Ovary (tissue), 9 donors: ENCODE measurements around the gene SLC35A2. TPM values are rescaled to one million over a fixed set of nuclear protein-coding genes. Genes with fewer than 3 reads are reported as not detected.
"Not testable (repeated sequence)": the region's sequence is repeated elsewhere in the genome, so short reads cannot be mapped to it uniquely, and the experiment has no call there.

ENCODE experiments used
- DNase-seq, 5 donors: peaks; one replicate each; pipeline ENCODE4 v3.0.0-alpha.2; 2019 to 2020
- H3K27ac ChIP-seq, 2 donors: fragments of 200-600 bp; one replicate each; pipeline versions ENCODE4 v1.5.1 to v1.8.0; 2019 to 2022
- H3K27me3 ChIP-seq: fragments of 200-600 bp; one replicate; pipeline ENCODE4 v1.8.0; 2022
- H3K36me3 ChIP-seq: fragments of 200-600 bp; sonication (generic); one replicate; pipeline ENCODE4 v1.5.1; 2019
- H3K4me1 ChIP-seq: one replicate; pipeline ENCODE4 v1.8.1; 2013; ENCODE audit warnings: mild to moderate bottlenecking, moderate library complexity; ENCODE audit not compliant: insufficient read depth
- H3K4me3 ChIP-seq: fragments of 200-600 bp; sonication (generic); one replicate; pipeline ENCODE4 v1.5.1; 2017
- H3K9me3 ChIP-seq, 2 donors: fragments of 200-600 bp in 1 of 2; sonication (generic) in 1 of 2; one replicate each; pipeline versions ENCODE4 v1.5.1 to v1.8.1; 2013 to 2019; ENCODE audit warnings: mild to moderate bottlenecking in 1 of 2, moderate library complexity in 1 of 2
- CTCF ChIP-seq, 3 donors: fragments of 450-650 bp in 2 of 3; fragments of 200-600 bp in 1 of 3; IDR thresholded peaks; one replicate each; pipeline versions ENCODE4 v1.5.1 to v1.8.0; 2016 to 2022; ENCODE audit warnings: antibody characterized with exemption in 3 of 3, mild to moderate bottlenecking in 1 of 3
- EP300 ChIP-seq: sonication (generic); formaldehyde crosslinking; IDR thresholded peaks from one replicate; pipeline ENCODE4 v1.6.1; 2017; ENCODE audit warnings: antibody characterized with exemption
- POLR2A ChIP-seq: fragments of 450-650 bp; IDR thresholded peaks from one replicate; pipeline ENCODE4 v1.6.1; 2017; ENCODE audit warnings: antibody characterized with exemption, mild to moderate bottlenecking, moderate library complexity
- WGBS, 3 donors: extraction: QIAGEN DNeasy Blood & Tissue Kit in 1 of 3; methylation state at CpG; one replicate each; pipeline versions ENCODE4 v1.1.5 to v1.1.7; 2013 to 2017; 5-methylcytosine and 5-hydroxymethylcytosine counted together
- intact Hi-C, 4 donors: fragments of 100-400 bp; cut with DNase I; formaldehyde crosslinking; loops; one replicate each; pipeline versions ENCODE4 v1.11.0 to v1.15.1; 2022 to 2023
- polyA plus RNA-seq, 2 donors: library from polyadenylated mRNA; stranded (reverse); fragments of 200-250 nt in 1 of 2; fragments of 350-450 nt in 1 of 2; fragmentation: Illumina TruSeq in 1 of 2; extraction: RNeasy Lipid Tissue Mini Kit (QIAGEN cat#74804) in 1 of 2; gene quantifications; one replicate each; pipeline ENCODE4 v1.2.3, GENCODE V29; 2013 to 2014
- total RNA-seq, 7 donors: library from RNA; depleted of rRNA in 2 of 7; stranded (reverse); fragments of >200 nt in 2 of 7; fragmentation: NEBNext Ultra II Directional in 3 of 7; extraction: Animal tissue kit (Norgen Biotek cat#: 25700) in 3 of 7; gene quantifications; one replicate each; pipeline versions ENCODE4 v1.1.0 to v1.2.4, GENCODE V29; 2016 to 2023
- donor health status: DM: no; HTN: no; CAD: no; lungs with moderate emphysema.
- donor health status: DM: no; HTN: no; CAD: no.
- donor health status: Bipolar disorder and iron deficiency.
- donor health status: DM: yes; HTN: yes; CAD: no.
- donor health status: DM: no; HTN: no; CAD: no.
- donor health status: DM: yes; HTN: yes; CAD: no.

SLC35A2 gene
- total and polyA plus RNA-seq, 9 donors: 8.2 to 18.8 (median 12.5) TPM

- H3K36me3 ChIP-seq: no peaks in the 10 kb centered on the region
- no peak for TF ChIP-seq EP300
- no peak for TF ChIP-seq CTCF (IDR thresholded peaks at IDR 0.05)
- no peak for TF ChIP-seq POLR2A
- DNase-seq: peak in 2 of 5 donors; percentile 35 to 36
- peak overlapping the region; percentile 73 for H3K4me3 ChIP-seq
- 41 to 46% (median 44%) methylated on average over 15 of the region's 15 CpGs for WGBS, 3 donors
- H3K27me3 ChIP-seq: no peaks in the 10 kb centered on the region
- intact Hi-C loops: no loop called here
- H3K27ac ChIP-seq: peak overlapping the region in 1 of 2 donors; percentile 87
- H3K4me1 ChIP-seq: no peaks in the 10 kb centered on the region
- no peaks in the 10 kb centered on the region for H3K9me3 ChIP-seq
Observed at GRCh38 chrX:48890296-48890925, 21.0 kb downstream of the SLC35A2 start.

DNA sequence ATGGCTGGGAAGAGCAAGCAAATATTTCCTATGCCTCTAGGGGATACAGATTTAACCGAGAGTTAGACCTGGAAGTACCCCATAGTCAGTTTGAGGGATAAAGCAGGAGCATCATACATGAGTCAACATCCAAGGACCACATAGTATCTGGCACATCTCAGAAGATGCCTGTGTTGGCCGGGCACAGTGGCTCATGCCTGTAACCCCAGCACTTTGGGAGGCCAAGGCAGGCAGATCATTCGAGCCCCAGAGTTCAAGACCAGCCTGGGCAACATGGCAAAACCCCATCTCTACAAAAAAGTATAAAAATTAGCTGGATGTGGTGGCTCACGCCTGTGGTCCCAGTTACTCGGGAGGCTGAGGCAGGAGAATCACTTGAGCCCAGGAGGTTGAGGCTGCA, 24.9 kb downstream of the SLC35A2 start:
- H3K4me1 ChIP-seq, intact Hi-C loops, H3K27me3 ChIP-seq, H3K27ac ChIP-seq, H3K4me3 ChIP-seq, H3K9me3 ChIP-seq, H3K36me3 ChIP-seq: not testable (repeated sequence)
- WGBS, 3 donors: 66 to 81% (median 80%) methylated on average over 5 of the region's 5 CpGs
- peak in 1 of 5 donors; percentile 2 for DNase-seq

GRCh38 chrX:48883729-48884128, 27.7 kb downstream of the SLC35A2 start:
- H3K9me3 ChIP-seq: no peaks in the 10 kb centered on the region
- DNase-seq: no peak
- WGBS, 3 donors: 70 to 76% (median 73%) methylated on average over 10 of the region's 10 CpGs

DNA sequence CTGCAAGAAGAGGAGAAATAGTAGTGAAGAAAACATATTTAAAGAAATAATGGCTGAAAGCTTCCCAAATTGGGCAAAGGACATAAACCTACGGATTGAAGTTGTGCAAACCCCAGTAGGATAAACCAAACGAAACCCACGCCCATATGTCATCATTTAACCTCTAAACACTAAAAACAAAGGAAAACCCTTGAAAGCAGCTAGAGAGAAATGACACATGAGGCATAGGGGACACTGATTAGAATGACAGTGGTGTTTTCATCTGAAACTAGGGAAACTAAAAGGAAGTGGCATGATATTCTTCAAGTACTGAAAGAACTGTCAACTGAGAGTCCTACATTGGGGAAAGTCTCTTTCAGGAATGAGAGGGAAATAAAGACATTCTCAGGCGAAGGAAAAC, 34.5 kb downstream of the SLC35A2 start:
- H3K36me3 ChIP-seq, H3K27ac ChIP-seq, H3K9me3 ChIP-seq, H3K4me1 ChIP-seq, DNase-seq, H3K4me3 ChIP-seq, H3K27me3 ChIP-seq, intact Hi-C loops: not testable (repeated sequence)
- WGBS, 3 donors: 40 to 68% (median 53%) methylated on average over 4 of the region's 4 CpGs

More at GRCh38 chrX:48883729-48884128, 27.7 kb downstream of the SLC35A2 start:
- no peak overlapping the region for H3K27ac ChIP-seq
- intact Hi-C loops: no loop called here
- H3K4me3 ChIP-seq: no peak overlapping the region
- no peaks in the 10 kb centered on the region for H3K27me3 ChIP-seq
- TF ChIP-seq POLR2A (no peak), CTCF (IDR thresholded peaks at IDR 0.05) (no peak), EP300 (no peak)
- H3K4me1 ChIP-seq: no peaks in the 10 kb centered on the region
- H3K36me3 ChIP-seq: no peaks in the 10 kb centered on the region

DNA sequence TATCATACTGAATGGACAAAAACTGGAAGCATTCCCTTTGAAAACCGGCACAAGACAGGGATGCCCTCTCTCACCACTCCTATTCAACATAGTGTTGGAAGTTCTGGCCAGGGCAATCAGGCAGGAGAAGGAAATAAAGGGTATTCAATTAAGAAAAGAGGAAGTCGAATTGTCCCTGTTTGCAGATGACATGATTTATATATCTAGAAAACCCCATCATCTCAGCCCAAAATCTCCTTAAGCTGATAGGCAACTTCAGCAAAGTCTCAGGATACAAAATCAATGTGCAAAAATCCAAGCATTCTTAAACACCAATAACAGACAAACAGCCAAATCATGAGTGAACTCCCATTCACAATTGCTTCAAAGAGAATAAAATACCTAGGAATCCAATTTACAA, 39.4 kb downstream of the SLC35A2 start:
- DNase-seq, H3K27ac ChIP-seq, H3K36me3 ChIP-seq, H3K4me1 ChIP-seq, intact Hi-C loops, H3K9me3 ChIP-seq, H3K27me3 ChIP-seq, H3K4me3 ChIP-seq: not testable (repeated sequence)
- 38 to 64% (median 56%) methylated on average over 1 to 2 of the region's 2 CpGs for WGBS, 3 donors

GRCh38 chrX:48864210-48864609, 47.2 kb downstream of the SLC35A2 start:
- Histone ChIP-seq H3K27me3 (no peaks in the 10 kb centered on the region), H3K9me3 (no peaks in the 10 kb centered on the region), H3K36me3 (no peaks in the 10 kb centered on the region), H3K27ac (no peak overlapping the region), H3K4me1 (no peaks in the 10 kb centered on the region), H3K4me3 (no peak overlapping the region)
- WGBS, 3 donors: 23 to 35% (median 24%) methylated on average over 4 of the region's 4 CpGs
- DNase-seq: no peak
- TF ChIP-seq EP300: no peak
- TF ChIP-seq CTCF (IDR thresholded peaks at IDR 0.05): no peak
- no peak for TF ChIP-seq POLR2A
- intact Hi-C loops: no loop called here
